MCF 10A (cell line): ENCODE results near the gene MAN2C1. TPM values are rescaled to one million over a fixed set of nuclear protein-coding genes. Genes with fewer than 3 reads are reported as not detected.

Experiments used
- BruUV-seq: library from RNA; stranded (reverse); fragments of 400-500 nt; replicated peaks from 2 replicates; lab custom pipeline; 2021; lab: Mats Ljungman, UMichigan
- CTCF ChIA-PET: fragments of 300-600 bp; sonication (Branson Sonifier 250); formaldehyde crosslinking; extraction: SDS; loops from one replicate; lab custom pipeline; 2021; ENCODE audit warnings: antibody characterized with exemption, inconsistent platforms; lab: Yijun Ruan, JAX
- POLR2A ChIA-PET: fragments of 300-600, 350-650 bp; sonication (Branson Sonifier 250); formaldehyde crosslinking; extraction: SDS; loops from one replicate; lab custom pipeline; 2020; ENCODE audit warnings: antibody characterized with exemption, inconsistent platforms; lab: Yijun Ruan, JAX
- DNase-seq: peaks from one replicate; pipeline ENCODE4 v3.0.0-alpha.2; 2018; ENCODE audit not compliant: unreplicated experiment
- H3K27ac Mint-ChIP-seq: one replicate; pipeline ENCODE4 v1.8.0; 2022; ENCODE audit warnings: mild to moderate bottlenecking, low read depth, mixed read lengths; ENCODE audit not compliant: unreplicated experiment
- H3K27me3 Mint-ChIP-seq: one replicate; pipeline ENCODE4 v1.8.0; 2022; ENCODE audit warnings: mixed read lengths; ENCODE audit not compliant: insufficient read depth, unreplicated experiment
- H3K36me3 Mint-ChIP-seq: one replicate; pipeline ENCODE4 v1.8.0; 2022; ENCODE audit warnings: mild to moderate bottlenecking, moderate library complexity, mixed read lengths; ENCODE audit not compliant: insufficient read depth, unreplicated experiment
- H3K4me1 Mint-ChIP-seq: one replicate; pipeline ENCODE4 v1.8.0; 2022; ENCODE audit warnings: mixed read lengths; ENCODE audit not compliant: insufficient read depth, unreplicated experiment
- H3K4me3 Mint-ChIP-seq: one replicate; pipeline ENCODE4 v1.8.0; 2022; ENCODE audit warnings: mild to moderate bottlenecking, moderate library complexity, mixed read lengths; ENCODE audit not compliant: unreplicated experiment
- H3K9me3 Mint-ChIP-seq: one replicate; pipeline ENCODE4 v1.8.0; 2022; ENCODE audit warnings: mixed read lengths; ENCODE audit not compliant: unreplicated experiment
- intact Hi-C: fragments of 100-400 bp; cut with micrococcal nuclease; formaldehyde crosslinking; loops from 2 replicates; pipeline ENCODE4 v1.14.1; 2022
- microRNA-seq: library from miRNA; unstranded; fragments of <30 nt; microRNA quantifications from one replicate; pipeline ENCODE4 v1.2.0, GENCODE V29; 2022
- total RNA-seq: library from RNA; stranded (reverse); gene quantifications from 2 replicates; pipeline ENCODE4 v1.2.3, GENCODE V29; 2022
- TF ChIP-seq, protein P1 (sequence below): fragments of 200-600 bp; IDR thresholded peaks from one replicate; pipeline ENCODE4 v1.8.0; 2022; ENCODE audit warnings: antibody characterized with exemption, mild to moderate bottlenecking; ENCODE audit not compliant: unreplicated experiment

The MAN2C1 gene
- total RNA-seq, 1 experiment from 2014 or later = 163 TPM

DNA sequence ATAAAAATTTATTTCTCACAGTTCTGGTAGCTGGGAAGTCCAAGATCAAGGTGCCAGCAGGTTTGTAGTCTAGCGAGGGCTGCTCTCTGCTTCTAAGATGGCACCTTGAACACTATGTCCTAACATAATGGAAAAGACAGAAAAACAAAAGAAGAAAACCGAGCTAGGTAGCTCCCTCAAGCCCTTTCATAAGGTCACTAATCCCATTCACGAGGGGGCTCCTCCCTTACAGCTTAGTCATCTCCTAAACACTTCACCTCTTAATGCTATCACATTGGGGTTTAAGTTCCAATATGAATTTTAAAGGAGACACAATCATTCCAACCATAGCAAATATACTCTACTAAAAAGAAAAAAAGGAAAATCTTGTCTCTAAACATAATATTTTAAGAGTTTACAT lies 62.2 kb downstream of the MAN2C1 start:
- CTCF ChIA-PET = interaction anchor here (0.7 kb wide), 1 partner anchor 61 kb away, joined by 3 read pairs; no protein-coding TSS in a partner anchor
- Mint-ChIP-seq H3K4me3 (no peak overlapping the region), H3K36me3 (no peaks in the 10 kb centered on the region), H3K27ac (no peak overlapping the region), H3K9me3 (peaks cover 6% of the 10 kb centered on the region), H3K4me1 (peaks cover 15% of the 10 kb centered on the region), H3K27me3 (peaks cover 43% of the 10 kb centered on the region)
- POLR2A ChIA-PET = no interaction called here
- intact Hi-C loops = loop anchor here (10.0 kb wide), 2 partner anchors 101 to 281 kb away; partner anchors contain the start of genes C15orf39 and PPCDC
- TF ChIP-seq, protein P1, sequence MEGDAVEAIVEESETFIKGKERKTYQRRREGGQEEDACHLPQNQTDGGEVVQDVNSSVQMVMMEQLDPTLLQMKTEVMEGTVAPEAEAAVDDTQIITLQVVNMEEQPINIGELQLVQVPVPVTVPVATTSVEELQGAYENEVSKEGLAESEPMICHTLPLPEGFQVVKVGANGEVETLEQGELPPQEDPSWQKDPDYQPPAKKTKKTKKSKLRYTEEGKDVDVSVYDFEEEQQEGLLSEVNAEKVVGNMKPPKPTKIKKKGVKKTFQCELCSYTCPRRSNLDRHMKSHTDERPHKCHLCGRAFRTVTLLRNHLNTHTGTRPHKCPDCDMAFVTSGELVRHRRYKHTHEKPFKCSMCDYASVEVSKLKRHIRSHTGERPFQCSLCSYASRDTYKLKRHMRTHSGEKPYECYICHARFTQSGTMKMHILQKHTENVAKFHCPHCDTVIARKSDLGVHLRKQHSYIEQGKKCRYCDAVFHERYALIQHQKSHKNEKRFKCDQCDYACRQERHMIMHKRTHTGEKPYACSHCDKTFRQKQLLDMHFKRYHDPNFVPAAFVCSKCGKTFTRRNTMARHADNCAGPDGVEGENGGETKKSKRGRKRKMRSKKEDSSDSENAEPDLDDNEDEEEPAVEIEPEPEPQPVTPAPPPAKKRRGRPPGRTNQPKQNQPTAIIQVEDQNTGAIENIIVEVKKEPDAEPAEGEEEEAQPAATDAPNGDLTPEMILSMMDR = no peak
- BruUV-seq = no TSS peak
- DNase-seq = no peak

Small RNA genes lying within 50 kb of the gene (microRNA-seq; reads per million reads assigned to microRNA genes)
- gene MIR631 = not detected

Other genes starting within 250 kb of the MAN2C1 start
- gene C15orf39, start 166.7 kb downstream of the MAN2C1 start, total RNA-seq = 13.3 and 17.2 TPM in 2 replicates
- not detected in 2 replicates for gene GOLGA6C, start 110.3 kb downstream of the MAN2C1 start, total RNA-seq
- gene GOLGA6D, start 85.8 kb downstream of the MAN2C1 start, total RNA-seq = not detected in 2 replicates
- gene COMMD4, start 32.5 kb downstream of the MAN2C1 start, total RNA-seq = 43.9 and 47.3 TPM in 2 replicates
- gene NEIL1, start 21.6 kb downstream of the MAN2C1 start, total RNA-seq = 6.6 and 9.5 TPM in 2 replicates
- gene SIN3A, start 83.1 kb upstream of the MAN2C1 start, total RNA-seq = 32.5 and 45.5 TPM in 2 replicates
- gene PTPN9, start 210.7 kb upstream of the MAN2C1 start, total RNA-seq = 31.6 and 33.0 TPM in 2 replicates